HepG2 (cell line): ENCODE measurements around the gene VAV2. TPM values are rescaled to one million over a fixed set of nuclear protein-coding genes. Genes with fewer than 3 reads are reported as not detected.

Experiments used
- ATAC-seq: fragments of 200-7000 bp; cut with Tn5 transposase; 3 replicates; pipeline ENCODE4 v1.9.1; 2020; ENCODE audit warnings: mild to moderate bottlenecking, moderate library complexity
- BruUV-seq: library from RNA; stranded (reverse); fragments of 400-500 nt; replicated peaks from 2 replicates; lab custom pipeline; 2021; lab: Mats Ljungman, UMichigan
- CTCF ChIA-PET: fragments of 300-600 bp; formaldehyde crosslinking; extraction: SDS; loops from one replicate; lab custom pipeline; 2021; ENCODE audit warnings: low total read pairs, inconsistent platforms, low intra/inter-chr PET ratio; lab: Yijun Ruan, JAX
- POLR2A ChIA-PET: fragments of 350-600 bp; sonication (Branson Sonifier 250); formaldehyde crosslinking; loops from one replicate; lab custom pipeline; 2020; ENCODE audit warnings: antibody characterized with exemption, inconsistent platforms; lab: Yijun Ruan, JAX
- DNase-seq: peaks from one replicate; pipeline ENCODE4 v3.0.0-alpha.2; 2015; ENCODE audit warnings: low spot score
- FAIRE-seq: peaks from 3 replicates; lab custom pipeline; 2011; peaks lifted over from hg19 to GRCh38; lab: Jason Lieb, UNC
- H2AFZ ChIP-seq: one replicate; pipeline ENCODE4 v1.6.1; 2011; ENCODE audit warnings: low read length, inconsistent platforms
- H3K27ac ChIP-seq: fragments of 300-600 bp; 3 replicates; pipeline ENCODE4 v1.8.0; 2011; ENCODE audit warnings: mixed run types, mild to moderate bottlenecking, mixed read lengths, low read length, inconsistent platforms; ENCODE audit not compliant: insufficient read depth; ENCODE audit errors: extremely low read length
- H3K27me3 ChIP-seq, 2 experiments: fragments of 200-600 bp in 1 of 2; 2 replicates in 1 of 2; 3 replicates in 1 of 2; pipeline versions ENCODE4 v1.6.0 to v1.8.0; 2011; ENCODE audit warnings: low read length in 2 of 2, mild to moderate bottlenecking in 2 of 2, moderate library complexity in 2 of 2, inconsistent platforms in 1 of 2; ENCODE audit not compliant: insufficient read depth in 2 of 2, control insufficient read depth in 1 of 2
- H3K36me3 ChIP-seq, 2 experiments: fragments of 200-600 bp in 1 of 2; replicated peaks in 1 of 2; 2 replicates in 1 of 2; 3 replicates in 1 of 2; pipeline versions ENCODE4 v1.5.1 to v1.8.0; 2011; ENCODE audit warnings: low read length in 2 of 2, inconsistent platforms in 1 of 2; ENCODE audit not compliant: insufficient read depth in 2 of 2, control insufficient read depth in 1 of 2
- H3K4me1 ChIP-seq: 2 replicates; pipeline ENCODE4 v1.5.1; 2012; ENCODE audit warnings: low read length, inconsistent platforms; ENCODE audit not compliant: insufficient read depth
- H3K4me2 ChIP-seq: 2 replicates; pipeline ENCODE4 v1.6.0; 2011; ENCODE audit warnings: low read depth, low read length, inconsistent platforms
- H3K4me3 ChIP-seq, 3 experiments: fragments of 200-600 bp in 1 of 3; sonication (generic), shearing (Covaris generic) in 1 of 3; replicated peaks in 1 of 3; 2 replicates each; pipeline ENCODE4 v1.5.1; 2011 to 2016; ENCODE audit warnings: low read length in 3 of 3, inconsistent platforms in 2 of 3, low read depth in 2 of 3, mild to moderate bottlenecking in 2 of 3, control low read depth in 1 of 3, mixed read lengths in 1 of 3; ENCODE audit not compliant: insufficient read depth in 1 of 3
- H3K79me2 ChIP-seq: one replicate; pipeline ENCODE4 v1.6.1; 2011; ENCODE audit warnings: low read length, inconsistent platforms; ENCODE audit not compliant: insufficient read depth
- H3K9ac ChIP-seq: 2 replicates; pipeline ENCODE4 v1.6.0; 2011; ENCODE audit warnings: mild to moderate bottlenecking, low read depth, low read length, inconsistent platforms; ENCODE audit not compliant: insufficient read depth
- H3K9me3 ChIP-seq: 2 replicates; pipeline ENCODE4 v1.5.1; 2012; ENCODE audit warnings: mild to moderate bottlenecking, low read length
- H4K20me1 ChIP-seq: 2 replicates; pipeline ENCODE4 v1.6.0; 2011; ENCODE audit warnings: inconsistent platforms, mild to moderate bottlenecking, low read length, moderate library complexity; ENCODE audit not compliant: insufficient read depth
- HMGA1 ChIP-seq: sonication (generic); formaldehyde crosslinking; conservative IDR thresholded peaks from 2 replicates; pipeline ENCODE4 v1.4.0; 2020; ENCODE audit warnings: missing genetic modification reagents
- HNF4A ChIP-seq: sonication (generic); formaldehyde crosslinking; IDR thresholded peaks from 2 replicates; pipeline ENCODE4 v1.4.0; 2020; ENCODE audit warnings: missing genetic modification reagents
- ZBTB33 ChIP-seq: sonication (generic); formaldehyde crosslinking; IDR thresholded peaks from 2 replicates; pipeline ENCODE4 v1.4.0; 2020; ENCODE audit warnings: missing genetic modification reagents
- ZNF451 ChIP-seq: sonication (generic); formaldehyde crosslinking; IDR thresholded peaks from 2 replicates; pipeline ENCODE4 v1.5.0; 2020; ENCODE audit warnings: mild to moderate bottlenecking, missing genetic modification reagents
- ZNF770 ChIP-seq: sonication (generic); formaldehyde crosslinking; IDR thresholded peaks from 2 replicates; pipeline ENCODE4 v1.5.0; 2020; ENCODE audit warnings: mild to moderate bottlenecking, missing genetic modification reagents
- WGBS: methylation state at CpG from one replicate; pipeline ENCODE4 v1.1.6; 2017; ENCODE audit warnings: low lambda C conversion rate; 5-methylcytosine and 5-hydroxymethylcytosine counted together
- in situ Hi-C: cut with HindIII; loops from 2 replicates; pipeline ENCODE4 v1.10.0; 2017; ENCODE audit warnings: low pct_unique_long_range_greater_than_20kb; ENCODE audit not compliant: extremely low pct_ligation_motif_present
- intact Hi-C: fragments of 100-400 bp; cut with micrococcal nuclease; formaldehyde crosslinking; loops from one replicate; pipeline ENCODE4 v1.10.0; 2022; ENCODE audit not compliant: unreplicated experiment
- polyA plus RNA-seq, 8 experiments: library from polyadenylated mRNA; depleted of rRNA in 3 of 8; stranded (reverse) in 7 of 8; unstranded in 1 of 8; fragments of >200 nt; fragmentation: Illumina TruSeq in 4 of 8; extraction: Trizol in 4 of 8; gene quantifications; 2 replicates each; pipeline versions ENCODE4 v1.2.1 to v1.2.3, GENCODE V29; 2011 to 2016; ENCODE audit warnings: low read depth in 4 of 8, missing spikeins in 1 of 8, mixed read lengths in 1 of 8; ENCODE audit not compliant: insufficient read depth in 1 of 8
- total RNA-seq, 5 experiments: library from RNA; depleted of rRNA; stranded (reverse); fragments of >200 nt; fragmentation: Illumina TruSeq; extraction: Trizol; gene quantifications; 2 replicates each; pipeline ENCODE4 v1.2.3, GENCODE V29; 2016; ENCODE audit warnings: low read depth in 1 of 5

Gene VAV2
- total and polyA plus RNA-seq, 2 of the 13 experiments (the other 11 are each of a cell fraction or from before 2014, with no cell fraction given): 22.5 to 22.9 TPM

- no peak for TF ChIP-seq HNF4A (CRISPR knock-in tag)
- peak; percentile 95 for TF ChIP-seq ZNF770 (CRISPR knock-in tag)
- H3K27me3 ChIP-seq: no peaks in the 10 kb centered on the region
- peaks cover 20% of the 10 kb centered on the region for H3K4me1 ChIP-seq
- no peak overlapping the region for H3K4me3 ChIP-seq
- no TSS peak for BruUV-seq
- DNase-seq (no peak), FAIRE-seq (no peak), ATAC-seq (no peak)
- H3K27ac ChIP-seq: no peak overlapping the region
- no peak overlapping the region for H3K9ac ChIP-seq
- H4K20me1 ChIP-seq: peaks cover 19% of the 10 kb centered on the region; the same call in 1 of the 2 replicates
- ChIA-PET POLR2A (no interaction called here), CTCF (no interaction called here)
- no peak overlapping the region for H3K4me2 ChIP-seq
- WGBS: 76% methylated on average over 20 of the region's 20 CpGs
- in situ Hi-C loops (no loop called here), intact Hi-C loops (no loop called here)
- no peak overlapping the region for H2AFZ ChIP-seq
- peaks cover 35% of the 10 kb centered on the region for H3K79me2 ChIP-seq
- no peaks in the 10 kb centered on the region for H3K9me3 ChIP-seq
- H3K36me3 ChIP-seq: peaks cover 7 to 39% of the 10 kb centered on the region in 2 experiments
Observed at GRCh38 chr9:133930046-133930681, 62.0 kb downstream of the VAV2 start.

- 95% methylated on average over 5 of the region's 10 CpGs for WGBS
- Histone ChIP-seq H4K20me1 (peaks cover 19% of the 10 kb centered on the region; the same call in 1 of the 2 replicates), H3K4me3 (no peak overlapping the region), H3K27me3 (no peaks in the 10 kb centered on the region), H3K4me2 (no peak overlapping the region), H3K9ac (no peak overlapping the region), H3K9me3 (no peaks in the 10 kb centered on the region), H3K36me3 (peaks cover 7 to 39% of the 10 kb centered on the region in 2 experiments), H3K79me2 (peaks cover 38% of the 10 kb centered on the region), H2AFZ (no peak overlapping the region), H3K27ac (no peak overlapping the region), H3K4me1 (peaks cover 25% of the 10 kb centered on the region)
- DNase-seq: no peak
- no peak for ATAC-seq
- TF ChIP-seq HMGA1 (CRISPR knock-in tag) (no peak), ZBTB33 (CRISPR knock-in tag) (0 out of 2 replicates have a peak, but pooled peaks have one; percentile 32), ZNF451 (CRISPR knock-in tag) (no peak)
- no TSS peak for BruUV-seq
- ChIA-PET CTCF (no interaction called here), POLR2A (no interaction called here)
- in situ Hi-C loops (no loop called here), intact Hi-C loops (no loop called here)
- FAIRE-seq: no peak
Observed at GRCh38 chr9:133929599-133929998, 62.5 kb downstream of the VAV2 start.
